Kidney glomerular epithelial cell (primary cell): Measurements from ENCODE around the gene OR6C75.
"Not testable (repeated sequence)": the region's sequence is repeated elsewhere in the genome, so short reads cannot be mapped to it uniquely, and the experiment has no call there.

Source experiments
- DNase-seq: peaks from one replicate; lab custom pipeline; 2025; lab: John Stamatoyannopoulos, UW

OR6C75 gene

GRCh38 chr12:55362675-55363074 lies at the start of gene OR6C75:
OR6C75 (plus strand) TSS chr12:55362975; CDS start chr12:55365111, 2,136 bp downstream.
- DNase-seq = no peak

GRCh38 chr12:55314043-55314442 lies 48.7 kb upstream of the OR6C75 start, which contains the start of gene OR6C1:
OR6C1 (plus strand) TSS chr12:55314343; CDS start chr12:55320600, 6,257 bp downstream.
- DNase-seq = no peak

GRCh38 chr12:55320201-55320600 lies 42.6 kb upstream of the OR6C75 start:
- DNase-seq = no peak

GRCh38 chr12:55325801-55326200 lies 37.0 kb upstream of the OR6C75 start:
- DNase-seq = not testable (repeated sequence)

- no peak for DNase-seq
These were observed 32.3 kb upstream of the OR6C75 start, which contains the start of gene OR6C3 for GRCh38 chr12:55330446-55330845. OR6C3 (plus strand) TSS chr12:55330746; CDS start chr12:55331701, 955 bp downstream.

GRCh38 chr12:55336002-55336401 lies 26.8 kb upstream of the OR6C75 start:
- no peak for DNase-seq

- DNase-seq = not testable (repeated sequence)
These were observed 7.4 kb upstream of the OR6C75 start for GRCh38 chr12:55355338-55355737.

GRCh38 chr12:55365086-55365485 lies 2.3 kb downstream of the OR6C75 start:
- DNase-seq = no peak

GRCh38 chr12:55372521-55372920 lies 9.7 kb downstream of the OR6C75 start:
- no peak for DNase-seq

- DNase-seq = no peak
These were observed 23.1 kb downstream of the OR6C75 start for GRCh38 chr12:55385891-55386290.

- DNase-seq = no peak
These were observed 29.4 kb downstream of the OR6C75 start for GRCh38 chr12:55392032-55392795.

- no peak for DNase-seq
These were observed 33.6 kb downstream of the OR6C75 start for GRCh38 chr12:55396326-55396725.

- no peak for DNase-seq
These were observed 37.5 kb downstream of the OR6C75 start, which contains the start of gene OR6C65 for GRCh38 chr12:55400229-55400628. OR6C65 (plus strand) TSS chr12:55400529; CDS start chr12:55400529, 0 bp downstream.

- no peak for DNase-seq
These were observed 45.1 kb downstream of the OR6C75 start for GRCh38 chr12:55407866-55408265.

- not testable (repeated sequence) for DNase-seq
These were observed 46.4 kb downstream of the OR6C75 start for GRCh38 chr12:55409133-55409532.

GRCh38 chr12:55412138-55412537 lies 49.4 kb downstream of the OR6C75 start:
- DNase-seq = not testable (repeated sequence)

- DNase-seq = not testable (repeated sequence)
These were observed 51.0 kb downstream of the OR6C75 start for GRCh38 chr12:55413498-55414388.

GRCh38 chr12:55414396-55414823 lies 51.6 kb downstream of the OR6C75 start:
- not testable (repeated sequence) for DNase-seq

GRCh38 chr12:55414889-55415288 lies 52.1 kb downstream of the OR6C75 start:
- not testable (repeated sequence) for DNase-seq

GRCh38 chr12:55416961-55417360 lies 54.2 kb downstream of the OR6C75 start:
- DNase-seq = no peak
